ENCODE measurements around the gene TRMT2A.

The TRMT2A gene

DNA sequence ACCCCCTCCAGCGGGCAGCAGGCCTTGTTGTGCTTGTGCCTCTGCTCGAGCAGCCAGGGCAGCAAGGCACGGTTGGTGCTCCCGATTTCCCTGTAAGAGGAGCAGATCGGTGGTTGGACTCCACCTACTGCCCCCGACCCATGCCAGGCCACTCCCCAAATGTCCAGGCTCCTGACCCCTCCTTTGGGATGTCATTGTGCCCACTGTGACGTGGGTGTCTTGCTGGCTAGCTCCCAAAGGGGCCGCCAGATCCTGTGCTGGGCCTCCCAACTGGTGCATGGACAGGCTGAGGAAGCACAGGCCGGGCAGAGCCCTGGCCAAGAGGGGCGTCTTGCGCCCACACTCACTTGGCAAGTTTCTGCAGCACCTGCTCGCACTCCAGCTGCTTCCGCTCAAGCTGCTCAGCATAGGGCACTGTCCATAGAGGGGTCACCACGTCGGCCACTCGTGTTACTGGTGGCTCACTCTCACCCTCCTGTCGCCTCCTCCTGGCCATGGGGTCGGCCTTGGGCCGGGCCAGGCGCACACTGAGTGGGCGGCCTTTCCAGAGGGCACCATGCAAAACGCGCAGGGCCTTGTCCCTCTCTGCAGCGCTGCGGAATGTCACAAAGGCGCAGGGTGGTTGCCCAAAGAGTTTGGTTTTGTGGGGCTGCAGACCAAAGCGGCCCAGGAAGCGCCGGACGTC, 1.2 kb downstream of the TRMT2A start, which contains the start of gene RANBP1:
TSS of gene RANBP1 (plus strand) at position 414 of the 685 bp plus-strand sequence. CDS start at position 495, 81 bp downstream.
- DNase-seq = no peak

GRCh38 chr22:20114506-20115475, 2.2 kb downstream of the TRMT2A start:
- no peak for DNase-seq

DNA sequence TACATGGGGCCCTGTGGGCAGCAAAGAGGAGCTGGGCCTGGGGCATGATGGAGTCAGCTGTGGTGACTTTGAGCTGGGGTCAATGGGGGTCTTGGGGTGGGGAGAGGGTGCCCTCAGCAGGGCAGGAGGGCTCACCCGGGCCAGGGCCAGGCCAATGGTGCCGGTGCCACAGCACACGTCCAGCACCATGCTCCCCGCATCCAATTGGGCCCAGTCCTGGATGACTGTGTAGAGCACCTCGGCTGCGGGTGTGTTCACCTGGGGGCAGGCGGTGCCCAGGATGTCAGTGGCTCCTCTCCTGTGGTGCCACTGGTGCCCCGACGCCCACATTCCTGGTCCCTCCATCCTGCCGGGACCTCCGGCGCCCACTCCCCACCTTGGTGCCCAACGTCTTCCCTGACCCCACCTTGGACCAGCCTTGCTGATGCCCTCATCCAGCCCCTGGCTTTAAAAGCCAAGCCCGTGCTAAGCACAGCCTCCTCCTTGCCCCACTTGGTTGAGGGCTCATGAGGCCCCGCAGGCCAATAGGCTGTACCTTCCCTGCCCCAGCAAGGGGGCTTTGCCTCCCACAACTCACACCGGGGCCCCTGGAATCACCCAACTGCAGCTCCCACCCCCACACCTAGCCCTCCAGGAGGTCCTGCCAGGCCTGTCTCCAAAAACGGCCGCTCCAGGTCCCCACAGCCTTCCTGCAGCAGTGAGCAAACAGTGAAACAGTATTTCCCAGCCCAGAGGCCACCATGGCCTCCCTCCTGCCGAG, 3.3 kb downstream of the TRMT2A start:
- DNase-seq = no peak

DNA sequence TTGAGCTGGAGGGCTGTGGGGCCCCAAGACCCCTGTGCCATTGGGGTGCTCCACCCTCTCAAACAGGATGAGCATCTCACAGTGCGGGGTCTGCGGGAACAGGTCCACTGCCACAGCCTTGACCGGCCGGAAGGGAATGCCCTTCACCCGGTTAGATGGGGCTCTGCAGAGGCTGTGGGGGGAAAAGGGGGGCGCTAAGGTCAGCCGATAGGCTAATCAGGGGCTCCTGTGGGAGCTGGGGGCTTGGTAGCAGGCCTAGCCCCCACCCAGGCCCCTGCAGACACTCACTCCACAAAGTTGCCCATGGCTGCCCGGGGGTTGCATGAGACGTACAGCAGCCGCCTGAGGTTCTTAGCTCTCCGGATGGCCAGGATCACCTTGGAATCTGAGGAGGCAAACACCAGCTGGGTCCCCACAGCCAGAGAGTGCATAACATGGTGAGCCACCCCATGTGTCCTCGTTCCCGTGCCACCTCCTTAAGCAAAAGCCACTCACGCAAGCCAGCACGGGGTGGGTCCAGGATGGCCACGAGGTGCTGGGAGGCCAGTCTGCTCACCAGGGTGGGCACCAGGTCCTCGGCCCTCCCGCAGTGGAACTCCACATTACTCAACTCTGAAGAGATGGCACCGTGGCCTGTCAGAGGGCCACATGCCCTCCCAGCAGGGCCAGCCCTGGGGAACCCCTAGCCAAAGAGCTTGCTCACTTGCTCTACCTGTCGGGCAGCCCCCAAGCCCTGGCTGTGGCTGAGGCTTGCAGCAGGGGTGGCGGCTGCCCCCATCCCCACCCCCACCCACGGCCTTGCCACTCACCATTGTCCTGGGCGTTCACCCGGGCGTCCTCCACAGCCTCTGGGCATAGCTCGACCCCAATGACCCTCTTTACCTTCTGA, 4.2 kb downstream of the TRMT2A start:
- DNase-seq = no peak

DNA sequence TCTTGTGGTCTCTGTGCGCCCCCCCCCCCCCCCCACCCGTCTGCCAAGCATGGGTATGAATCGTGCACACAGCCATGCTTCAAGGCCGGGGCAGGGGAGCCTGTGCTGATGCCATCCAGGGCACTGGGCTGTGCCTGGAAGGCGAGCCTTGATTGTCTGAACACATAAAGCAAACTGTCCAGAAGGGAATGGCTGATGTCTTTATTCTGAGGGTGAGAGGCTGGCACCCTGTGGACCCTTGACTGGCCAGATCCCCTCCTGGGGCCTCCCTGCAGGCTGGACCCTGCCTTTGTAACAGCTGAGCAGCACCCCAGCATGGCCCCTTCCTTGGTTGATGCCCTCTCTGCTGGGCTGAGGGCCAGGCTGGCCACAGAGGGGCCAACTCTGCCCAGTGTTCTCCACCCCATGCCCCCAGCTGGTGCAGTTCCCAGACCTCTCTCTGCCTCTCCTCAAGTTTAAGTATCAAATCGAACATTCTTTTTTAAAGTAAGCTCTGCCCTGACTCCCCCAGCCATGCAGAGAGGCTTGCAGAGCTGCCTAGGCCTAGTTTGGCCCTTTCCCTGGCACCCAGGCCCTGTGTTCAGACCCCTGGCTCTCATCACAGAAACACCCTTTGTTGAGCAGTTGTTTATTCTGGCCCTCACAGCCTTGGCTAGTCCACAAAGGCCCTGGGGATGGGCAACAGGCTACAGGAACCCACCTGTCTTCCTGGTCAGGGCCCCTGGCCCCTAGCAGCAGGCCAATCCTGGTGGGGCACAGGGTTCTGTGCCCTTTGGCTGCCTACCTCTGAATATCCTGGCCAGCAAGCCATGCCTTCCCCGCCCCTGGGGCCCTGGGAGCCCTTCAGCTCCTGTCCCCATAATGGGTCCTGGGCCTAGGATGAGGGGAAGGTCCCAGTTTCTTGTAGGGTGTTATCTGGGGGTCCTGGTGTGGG, 5.1 kb downstream of the TRMT2A start:
- no peak for DNase-seq

DNA sequence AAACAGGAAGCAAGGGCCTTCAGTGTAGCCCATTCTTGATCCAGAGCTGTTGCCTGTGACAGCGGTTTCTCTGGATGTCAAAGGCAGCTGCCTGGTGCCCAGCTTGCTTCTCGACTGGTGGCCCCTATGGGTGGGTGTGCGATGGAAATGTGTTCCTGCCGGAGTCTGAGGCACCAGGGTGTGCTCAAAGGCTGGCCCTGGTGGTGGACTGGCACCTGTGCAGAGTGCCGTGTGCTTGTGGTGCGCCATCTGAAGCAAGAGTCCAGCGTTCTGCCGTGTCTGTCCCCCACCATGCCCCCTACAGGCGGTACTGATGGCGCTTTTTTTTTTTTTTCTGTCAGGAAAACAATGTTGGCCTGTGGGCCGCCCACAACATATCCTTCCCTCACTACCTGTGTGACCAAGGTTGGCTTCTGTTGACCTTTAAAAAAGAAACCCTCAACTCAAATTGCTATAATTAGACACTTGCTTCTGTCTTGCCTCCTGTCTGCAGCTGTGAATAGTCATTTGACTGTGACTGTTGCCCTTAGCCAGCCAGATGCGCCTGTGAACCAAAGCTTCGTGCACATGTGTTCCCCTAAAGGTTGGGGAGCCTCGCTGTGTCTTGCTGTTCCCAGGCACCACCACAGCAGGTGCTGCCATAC, 5.9 kb downstream of the TRMT2A start:
- DNase-seq = peak; percentile 22

DNA sequence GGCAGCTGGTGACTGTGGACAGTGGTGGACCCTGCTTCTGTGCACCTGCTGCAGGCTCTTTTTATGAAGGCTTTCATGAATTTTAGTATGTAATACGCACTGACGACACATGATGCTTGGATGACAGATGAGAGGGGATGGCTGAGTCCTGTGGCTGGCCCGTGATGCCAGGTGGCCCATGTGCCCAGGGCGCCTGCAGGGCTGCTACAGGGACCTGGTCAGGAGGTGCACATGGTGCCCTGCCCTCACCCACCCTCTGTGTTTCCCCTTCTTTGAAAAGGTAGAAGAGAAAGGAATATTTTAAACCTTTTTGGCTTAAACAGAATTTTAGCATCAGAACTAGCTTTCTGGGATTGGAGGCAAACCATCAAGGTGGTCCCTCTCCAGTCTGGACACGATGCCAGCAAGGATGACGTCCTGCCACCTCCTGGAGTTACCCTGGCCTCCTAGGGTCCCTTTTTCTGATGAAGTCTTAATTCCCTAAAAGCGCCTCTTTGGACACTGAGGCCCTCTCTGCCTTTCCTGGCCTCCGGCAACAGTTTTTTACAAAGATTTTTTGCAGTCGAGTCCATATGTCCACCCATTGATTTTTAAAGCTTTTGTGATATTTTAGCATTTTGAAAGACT, 6.6 kb downstream of the TRMT2A start:
- DNase-seq = no peak

DNA sequence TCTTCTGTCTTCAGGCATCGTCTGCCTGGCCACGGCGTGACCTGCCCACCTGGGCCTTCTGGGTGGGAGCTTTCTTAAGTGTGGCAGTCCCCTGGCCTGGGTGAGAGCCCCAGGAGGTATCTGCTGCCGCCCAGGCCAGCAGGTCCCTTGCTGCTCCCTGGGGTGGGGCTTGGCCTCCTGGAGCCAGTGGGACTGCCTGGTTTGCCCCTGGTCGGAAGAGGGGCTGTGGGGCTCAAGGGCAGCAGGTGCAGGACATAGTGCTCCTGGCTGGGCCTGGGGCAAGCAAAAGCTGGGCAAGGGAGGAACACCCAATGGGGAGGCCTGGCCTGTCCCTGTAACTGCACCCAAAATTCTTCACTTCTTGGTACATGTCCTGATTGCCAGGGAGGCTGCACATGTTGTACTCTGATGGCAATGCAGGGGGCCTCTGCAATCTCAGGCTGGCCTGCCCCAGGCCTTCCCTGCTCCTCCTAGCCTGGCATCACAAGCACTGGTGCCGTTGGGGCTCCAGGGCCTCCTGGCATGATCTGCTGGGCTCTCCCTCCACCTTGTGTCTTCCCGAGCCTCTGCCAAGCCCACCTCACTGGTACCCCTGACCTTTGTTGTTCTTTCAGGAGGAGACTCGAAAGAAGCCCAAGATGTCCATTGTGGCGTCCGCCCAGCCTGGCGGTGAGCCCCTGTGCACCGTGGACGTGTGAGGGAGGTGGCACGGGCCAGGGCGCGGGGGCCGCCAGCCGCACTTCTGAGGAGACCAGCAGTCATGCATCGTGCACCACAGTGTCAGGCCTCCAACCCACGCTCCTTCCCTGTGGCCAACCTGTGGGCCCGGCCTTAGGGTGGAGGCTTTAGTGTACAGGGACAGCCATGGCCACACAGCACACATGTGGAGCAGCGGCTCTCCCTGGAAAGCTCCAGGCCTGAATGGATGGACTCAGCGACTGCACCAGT, 7.3 kb downstream of the TRMT2A start:
- no peak for DNase-seq

DNA sequence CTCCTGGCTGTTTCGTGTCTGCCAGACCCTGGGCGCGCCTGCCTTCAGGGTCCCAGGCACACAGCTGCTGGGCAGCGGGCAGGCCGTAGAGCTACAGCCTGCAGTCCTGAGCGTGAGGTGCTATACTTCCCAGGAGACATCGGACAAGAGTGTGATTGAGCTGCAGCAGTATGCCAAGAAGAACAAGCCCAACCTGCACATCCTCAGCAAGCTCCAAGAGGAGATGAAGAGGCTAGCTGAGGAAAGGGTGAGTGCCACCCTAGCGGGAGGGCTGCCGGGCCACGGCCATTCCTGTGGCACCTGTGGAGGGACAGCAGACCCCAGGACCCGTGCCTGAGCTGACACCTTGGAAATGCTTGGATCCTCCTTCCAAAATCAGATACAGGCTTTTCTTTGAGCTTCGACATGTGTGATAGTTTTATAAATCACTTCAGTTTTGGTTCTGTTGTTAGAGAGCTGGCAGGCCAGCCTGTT, 8.2 kb downstream of the TRMT2A start:
- DNase-seq = no peak

GRCh38 chr22:20107951-20108756, 8.9 kb downstream of the TRMT2A start:
- DNase-seq = no peak

DNA sequence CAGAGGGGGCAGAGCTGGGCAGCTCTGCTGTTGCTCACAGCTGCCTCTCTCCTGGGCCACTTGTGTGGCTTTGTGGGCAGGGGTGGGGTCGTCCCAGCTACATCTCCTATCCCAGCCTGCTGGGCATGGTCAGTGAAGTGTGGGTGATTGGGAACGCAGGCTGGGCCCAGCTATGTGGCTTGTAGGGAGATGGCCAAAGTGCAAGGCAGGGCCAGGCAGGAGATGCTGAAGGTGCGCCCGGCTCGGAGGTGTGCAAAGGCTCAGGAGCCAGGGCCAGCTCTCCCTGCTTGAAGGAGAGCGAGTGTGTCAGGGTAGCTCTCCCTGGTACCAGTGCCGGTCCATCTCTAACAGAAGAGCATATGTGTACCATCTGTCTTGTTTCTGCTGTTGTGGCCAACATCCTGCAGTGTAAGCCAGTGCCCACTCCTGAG, 9.5 kb downstream of the TRMT2A start:
- DNase-seq = no peak

DNA sequence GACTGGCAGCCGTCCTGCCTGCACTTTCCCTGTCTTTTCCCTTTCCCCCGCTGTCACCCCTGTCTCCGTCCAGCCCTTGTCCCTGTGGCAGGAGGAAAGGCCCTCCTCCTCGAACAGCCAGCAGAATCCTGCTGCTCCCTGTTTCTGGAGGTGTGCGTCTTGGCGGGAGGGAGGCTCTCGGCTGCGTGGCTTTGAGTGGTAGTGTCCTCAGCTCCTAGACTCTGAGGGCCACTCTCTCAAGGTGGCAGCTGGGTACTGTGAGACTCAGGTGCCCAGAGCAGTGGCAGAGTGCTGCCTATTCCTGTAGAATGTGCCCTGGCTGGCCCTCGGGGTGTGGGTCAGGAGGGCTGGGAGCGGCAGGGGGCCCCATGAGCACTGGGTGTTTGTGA, 10.2 kb downstream of the TRMT2A start:
- DNase-seq = no peak

DNA sequence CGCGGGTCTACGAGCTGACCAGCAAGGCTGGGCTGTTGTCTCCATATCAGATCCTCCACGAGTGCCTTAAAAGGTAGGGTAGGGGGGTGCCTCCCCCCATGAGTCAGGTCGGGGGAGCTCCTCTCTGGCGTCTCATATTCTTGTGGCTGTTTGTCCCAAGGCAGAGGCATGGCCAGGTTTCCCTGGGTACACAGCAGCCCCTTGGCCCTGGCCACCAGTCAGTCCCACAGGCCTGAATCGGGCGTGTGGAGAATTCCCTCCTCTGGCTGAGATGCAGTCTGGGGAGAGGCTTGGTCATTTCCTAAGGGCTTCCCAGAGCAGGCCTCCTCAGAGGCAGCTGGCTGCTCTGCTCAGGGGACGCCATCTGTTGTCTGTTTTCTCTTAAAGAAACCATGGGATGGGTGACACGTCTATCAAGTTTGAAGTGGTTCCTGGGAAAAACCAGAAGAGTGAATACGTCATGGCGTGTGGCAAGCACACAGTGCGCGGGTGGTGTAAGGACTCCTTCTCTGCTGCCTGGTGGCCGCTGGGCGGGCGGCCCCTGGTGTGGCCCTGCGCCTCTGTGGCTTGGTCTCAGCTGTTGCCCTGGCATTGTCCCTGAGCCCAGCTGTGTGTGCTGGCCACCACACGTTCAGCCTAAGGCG, 10.7 kb downstream of the TRMT2A start:
- no peak for DNase-seq

DNA sequence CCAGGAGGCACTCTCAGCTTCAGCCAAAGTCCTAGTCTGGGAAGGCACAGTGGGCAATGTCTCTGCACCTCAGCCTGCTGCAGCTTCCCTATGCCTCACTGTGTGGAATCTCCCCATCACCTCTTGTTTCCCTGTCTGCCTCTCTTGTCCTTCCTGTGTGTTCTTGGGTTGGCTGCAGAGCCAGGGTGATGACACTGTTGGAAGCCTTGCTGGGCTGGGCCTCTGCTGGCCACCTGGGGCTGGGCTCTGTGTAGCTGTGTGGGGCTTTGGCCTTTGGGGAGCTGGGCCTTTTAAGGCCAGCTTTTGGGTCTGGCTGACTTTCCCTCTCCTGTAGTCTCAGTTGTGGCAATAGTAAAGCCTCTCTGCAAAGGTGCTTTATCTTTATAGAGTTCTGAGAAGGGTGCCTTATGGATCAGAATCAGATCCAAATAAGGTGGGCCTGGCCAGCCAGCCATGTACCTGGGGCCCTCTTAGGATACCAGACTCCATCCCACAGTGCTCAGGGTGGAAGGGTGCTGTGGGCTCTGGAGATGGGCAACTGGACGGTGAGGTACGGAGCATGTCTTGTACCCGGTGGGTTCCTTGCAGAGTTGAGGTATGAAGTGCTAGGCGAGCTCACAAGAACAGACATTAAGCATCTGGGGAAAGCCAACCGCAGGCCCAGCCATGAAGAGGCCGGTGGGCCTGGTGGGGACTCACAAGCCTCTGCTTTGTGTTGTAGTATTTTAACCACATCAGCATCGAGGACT, 11.4 kb downstream of the TRMT2A start:
- DNase-seq = no peak

DNA sequence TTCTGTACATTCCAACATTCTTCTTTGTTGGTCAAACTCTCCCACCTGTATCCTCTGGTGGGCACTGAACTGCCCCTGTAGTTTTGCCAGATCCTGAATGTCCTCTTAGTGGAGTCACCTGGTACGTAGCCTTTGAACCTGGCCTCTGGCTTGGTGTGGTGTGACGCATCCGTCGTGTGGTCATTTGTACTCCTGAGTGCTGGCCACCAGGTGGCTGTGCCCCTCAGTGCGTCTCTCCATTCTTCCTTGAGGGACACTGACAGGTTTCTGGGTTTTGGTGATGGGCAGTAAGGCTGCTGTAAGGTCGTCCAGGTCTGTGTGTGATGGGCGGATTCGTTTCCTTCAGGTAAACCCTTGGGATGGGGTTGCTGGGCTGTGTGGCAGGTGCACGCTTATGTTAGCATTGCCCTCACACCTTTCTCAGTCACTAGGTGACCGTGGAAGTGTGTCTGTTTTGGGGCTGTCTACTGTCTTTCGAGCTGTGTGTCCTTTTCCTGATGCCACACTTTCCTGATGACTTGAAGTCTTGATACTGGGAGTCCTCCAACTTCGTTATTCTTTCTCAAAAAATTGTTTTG, 14.7 kb downstream of the TRMT2A start:
- DNase-seq = no peak

- no peak for DNase-seq
Observed at GRCh38 chr22:20101638-20102037, 15.4 kb downstream of the TRMT2A start.

Data from activated naive CD4-positive, alpha-beta T cell treated with Interleukin-2 at 50 U/mL for 16 hours (primary cell).